ENCODE measurements around the gene ARHGAP10.

DNA sequence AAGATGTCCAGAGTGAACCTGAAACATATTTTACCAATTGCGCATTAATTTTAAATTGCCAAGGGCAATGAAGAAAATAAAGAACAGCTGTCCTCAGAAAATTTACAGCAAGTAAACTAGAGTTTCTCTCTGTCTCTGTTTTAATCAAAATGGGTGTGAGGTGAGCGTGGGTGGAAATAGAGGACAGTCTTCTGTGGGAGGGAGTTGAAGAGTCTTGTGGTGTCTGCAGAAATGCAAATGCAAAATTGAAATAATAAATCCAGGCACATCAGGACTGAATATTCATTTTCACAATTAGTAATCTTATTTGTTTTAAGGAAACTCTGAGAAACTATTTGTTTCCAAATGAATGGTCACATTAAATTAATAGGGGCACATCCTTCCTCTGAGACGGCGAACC lies 192.0 kb downstream of the ARHGAP10 start:
- TF ChIP-seq, protein P1, sequence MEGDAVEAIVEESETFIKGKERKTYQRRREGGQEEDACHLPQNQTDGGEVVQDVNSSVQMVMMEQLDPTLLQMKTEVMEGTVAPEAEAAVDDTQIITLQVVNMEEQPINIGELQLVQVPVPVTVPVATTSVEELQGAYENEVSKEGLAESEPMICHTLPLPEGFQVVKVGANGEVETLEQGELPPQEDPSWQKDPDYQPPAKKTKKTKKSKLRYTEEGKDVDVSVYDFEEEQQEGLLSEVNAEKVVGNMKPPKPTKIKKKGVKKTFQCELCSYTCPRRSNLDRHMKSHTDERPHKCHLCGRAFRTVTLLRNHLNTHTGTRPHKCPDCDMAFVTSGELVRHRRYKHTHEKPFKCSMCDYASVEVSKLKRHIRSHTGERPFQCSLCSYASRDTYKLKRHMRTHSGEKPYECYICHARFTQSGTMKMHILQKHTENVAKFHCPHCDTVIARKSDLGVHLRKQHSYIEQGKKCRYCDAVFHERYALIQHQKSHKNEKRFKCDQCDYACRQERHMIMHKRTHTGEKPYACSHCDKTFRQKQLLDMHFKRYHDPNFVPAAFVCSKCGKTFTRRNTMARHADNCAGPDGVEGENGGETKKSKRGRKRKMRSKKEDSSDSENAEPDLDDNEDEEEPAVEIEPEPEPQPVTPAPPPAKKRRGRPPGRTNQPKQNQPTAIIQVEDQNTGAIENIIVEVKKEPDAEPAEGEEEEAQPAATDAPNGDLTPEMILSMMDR (IDR thresholded peaks at IDR 0.05; ENCODE audit: insufficient read depth, low read depth, low read length): no peak
- TF ChIP-seq EZH2 (IDR thresholded peaks at IDR 0.05; ENCODE audit: insufficient read depth, low read length): no peak

All from astrocyte (in vitro differentiated cells and primary cell).